ENCODE data around the gene HOXA1.

The HOXA1 gene

DNA sequence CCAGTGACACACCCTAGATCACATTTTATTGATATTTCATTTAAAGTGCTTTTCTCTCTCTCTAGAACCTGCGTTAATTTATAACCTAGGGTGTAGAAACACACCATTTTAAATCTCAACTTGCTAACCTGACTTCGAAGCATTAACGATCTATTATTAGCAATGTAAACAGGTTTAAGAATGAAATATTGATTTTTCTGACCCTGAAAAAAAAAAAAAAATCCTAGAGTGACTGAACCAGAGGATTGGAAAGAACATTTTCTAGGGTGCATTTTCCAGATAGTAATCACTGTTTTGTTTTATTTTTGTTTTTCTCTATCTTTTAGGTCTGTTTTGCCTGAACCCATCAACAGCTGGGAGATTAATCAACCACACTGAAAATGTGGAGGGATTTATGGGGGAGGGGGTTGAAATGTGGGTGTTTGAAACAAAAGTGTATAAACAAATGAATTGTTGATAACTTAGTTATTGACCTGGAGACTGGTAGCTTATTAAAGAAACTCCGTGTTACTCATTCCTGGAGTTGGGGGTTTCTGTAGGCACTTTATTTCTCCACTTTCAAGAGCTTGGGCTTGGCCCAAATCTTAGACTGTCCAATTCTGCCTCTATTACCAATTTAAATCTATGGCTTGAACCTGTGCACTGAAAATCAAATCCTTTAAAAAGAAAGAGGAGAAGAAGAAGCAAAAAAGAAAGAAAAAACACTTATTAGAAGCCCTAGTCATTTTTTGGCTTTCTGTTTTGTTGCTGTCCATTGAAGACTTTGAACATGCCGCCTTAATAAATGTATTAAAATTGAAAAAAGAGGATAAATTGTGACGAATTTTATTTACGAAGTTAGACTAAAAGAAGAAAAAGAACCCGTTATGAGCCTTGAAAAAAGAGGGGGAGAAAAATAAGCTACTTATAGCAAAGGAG, 3.9 kb upstream of the HOXA1 start:
- no peak for ATAC-seq
- TF ChIP-seq, protein P1, sequence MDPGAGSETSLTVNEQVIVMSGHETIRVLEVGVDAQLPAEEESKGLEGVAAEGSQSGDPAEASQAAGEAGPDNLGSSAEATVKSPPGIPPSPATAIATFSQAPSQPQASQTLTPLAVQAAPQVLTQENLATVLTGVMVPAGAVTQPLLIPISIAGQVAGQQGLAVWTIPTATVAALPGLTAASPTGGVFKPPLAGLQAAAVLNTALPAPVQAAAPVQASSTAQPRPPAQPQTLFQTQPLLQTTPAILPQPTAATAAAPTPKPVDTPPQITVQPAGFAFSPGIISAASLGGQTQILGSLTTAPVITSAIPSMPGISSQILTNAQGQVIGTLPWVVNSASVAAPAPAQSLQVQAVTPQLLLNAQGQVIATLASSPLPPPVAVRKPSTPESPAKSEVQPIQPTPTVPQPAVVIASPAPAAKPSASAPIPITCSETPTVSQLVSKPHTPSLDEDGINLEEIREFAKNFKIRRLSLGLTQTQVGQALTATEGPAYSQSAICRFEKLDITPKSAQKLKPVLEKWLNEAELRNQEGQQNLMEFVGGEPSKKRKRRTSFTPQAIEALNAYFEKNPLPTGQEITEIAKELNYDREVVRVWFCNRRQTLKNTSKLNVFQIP (CRISPR knock-in tag; IDR thresholded peaks at IDR 0.05; ENCODE audit: borderline replicate concordance, low read depth), result no peak
- TF ChIP-seq ZFP30 (CRISPR knock-in tag; IDR thresholded peaks at IDR 0.05) (no peak), ZNF8 (CRISPR knock-in tag; IDR thresholded peaks at IDR 0.05) (no peak), RARB (CRISPR knock-in tag; IDR thresholded peaks at IDR 0.05) (no peak)

DNA sequence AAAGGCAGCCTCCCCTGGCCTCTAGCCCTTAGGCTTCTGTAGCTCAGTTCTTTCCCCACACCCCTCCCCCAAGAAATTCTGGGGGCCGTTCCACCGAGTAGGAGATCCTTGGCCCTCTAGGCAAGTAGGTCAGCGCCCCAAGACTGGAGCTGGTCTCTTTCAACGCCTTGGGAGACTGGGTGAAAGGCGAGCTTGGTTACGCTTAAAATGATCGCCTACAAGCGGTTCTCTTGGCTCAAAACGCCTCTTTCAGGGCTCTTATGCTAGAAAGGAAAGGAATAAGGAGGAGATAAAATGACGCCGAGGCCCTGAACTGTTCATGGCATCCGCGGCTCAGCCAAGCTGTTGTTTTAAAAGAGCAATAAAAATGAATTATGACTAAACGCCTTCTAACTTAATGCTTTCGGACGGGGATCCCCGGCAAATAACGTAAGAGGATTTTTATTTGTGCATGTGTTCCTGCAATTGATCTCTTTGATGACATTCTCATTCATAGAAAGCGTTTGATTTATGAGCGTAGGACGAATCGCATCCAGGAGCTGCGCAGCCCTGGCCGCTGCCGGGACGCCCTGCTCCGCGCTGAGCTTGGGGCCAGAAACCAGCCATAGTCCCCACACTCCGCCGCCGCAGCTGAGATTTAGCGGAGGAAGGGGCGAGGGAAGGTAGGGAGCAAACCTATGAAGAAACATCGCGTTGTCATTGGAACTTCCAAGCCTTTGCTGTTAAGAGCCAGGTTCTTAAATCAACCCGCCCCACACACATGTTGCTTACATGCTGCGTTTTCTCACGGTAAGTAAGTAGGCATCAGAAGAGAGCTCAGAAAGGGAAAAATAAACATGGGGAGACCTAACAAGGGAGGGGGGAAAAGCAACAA, 3.0 kb upstream of the HOXA1 start:
- no peak for ATAC-seq
- TF ChIP-seq, protein P2, sequence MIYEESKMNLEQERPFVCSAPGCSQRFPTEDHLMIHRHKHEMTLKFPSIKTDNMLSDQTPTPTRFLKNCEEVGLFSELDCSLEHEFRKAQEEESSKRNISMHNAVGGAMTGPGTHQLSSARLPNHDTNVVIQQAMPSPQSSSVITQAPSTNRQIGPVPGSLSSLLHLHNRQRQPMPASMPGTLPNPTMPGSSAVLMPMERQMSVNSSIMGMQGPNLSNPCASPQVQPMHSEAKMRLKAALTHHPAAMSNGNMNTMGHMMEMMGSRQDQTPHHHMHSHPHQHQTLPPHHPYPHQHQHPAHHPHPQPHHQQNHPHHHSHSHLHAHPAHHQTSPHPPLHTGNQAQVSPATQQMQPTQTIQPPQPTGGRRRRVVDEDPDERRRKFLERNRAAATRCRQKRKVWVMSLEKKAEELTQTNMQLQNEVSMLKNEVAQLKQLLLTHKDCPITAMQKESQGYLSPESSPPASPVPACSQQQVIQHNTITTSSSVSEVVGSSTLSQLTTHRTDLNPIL (CRISPR knock-in tag; IDR thresholded peaks at IDR 0.05; ENCODE audit: low read depth), result no peak
- TF ChIP-seq ISL1 (CRISPR knock-in tag; IDR thresholded peaks at IDR 0.05) (no peak), ZFP30 (CRISPR knock-in tag; IDR thresholded peaks at IDR 0.05) (no peak), RARB (CRISPR knock-in tag; IDR thresholded peaks at IDR 0.05) (no peak)

DNA sequence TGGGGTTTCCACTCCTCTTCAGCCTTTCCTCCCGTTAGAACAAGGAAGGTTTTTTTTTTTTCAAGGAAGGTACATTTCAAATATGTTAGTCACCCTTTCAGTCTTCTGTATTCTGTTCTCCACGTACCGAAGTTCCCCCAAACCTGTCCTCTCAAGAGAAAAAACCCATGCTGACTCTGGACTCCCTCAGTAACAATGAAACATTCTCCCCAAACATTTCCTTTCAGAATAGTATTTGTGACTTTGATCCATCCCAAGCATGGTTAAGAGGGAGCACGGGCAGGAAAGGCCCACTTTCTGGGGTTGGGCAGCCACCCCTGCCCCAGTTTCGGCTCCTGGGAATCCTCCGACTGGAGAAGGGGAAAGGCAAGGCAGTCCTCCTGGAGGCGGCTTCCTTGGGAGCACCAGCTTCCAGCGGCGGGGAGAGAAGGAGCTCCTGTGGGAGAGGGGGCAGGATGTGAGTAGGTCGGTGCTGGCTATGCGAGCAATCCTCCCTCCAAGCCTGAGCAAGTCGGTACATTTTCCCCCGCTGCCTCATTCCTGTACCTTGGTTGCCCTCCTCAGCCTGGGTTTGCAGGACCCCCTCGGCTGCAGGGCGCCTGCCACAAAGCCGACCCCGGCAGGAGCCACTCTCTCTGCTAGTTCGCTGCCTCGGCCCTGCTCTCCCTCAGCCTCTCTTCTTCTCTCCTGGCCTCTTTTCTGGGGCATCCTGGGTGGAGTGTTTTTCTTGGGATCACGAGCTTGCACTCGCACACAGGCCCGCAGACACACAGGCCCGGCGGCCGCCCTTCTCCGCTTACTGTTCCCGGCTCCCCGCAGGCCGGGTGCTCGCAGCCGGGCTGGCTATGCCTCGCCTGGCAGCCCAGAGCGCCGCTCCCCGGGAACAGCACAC, 2.1 kb upstream of the HOXA1 start:
- ATAC-seq, result peak; percentile 39; the same call in 2 of the 3 replicates
- TF ChIP-seq ZNF70 (CRISPR knock-in tag; IDR thresholded peaks at IDR 0.05) (no peak), TCF4 (CRISPR knock-in tag; IDR thresholded peaks at IDR 0.05; ENCODE audit: borderline replicate concordance) (no peak), TOX (CRISPR knock-in tag; IDR thresholded peaks at IDR 0.05; ENCODE audit: borderline replicate concordance) (no peak), BACH2 (CRISPR knock-in tag; IDR thresholded peaks at IDR 0.05; ENCODE audit: borderline replicate concordance) (no peak), ARNTL (CRISPR knock-in tag; IDR thresholded peaks at IDR 0.05; ENCODE audit: borderline replicate concordance, low read depth) (no peak), ZC3H10 (CRISPR knock-in tag; IDR thresholded peaks at IDR 0.05) (no peak), OSR1 (CRISPR knock-in tag; IDR thresholded peaks at IDR 0.05) (no peak), CSDC2 (CRISPR knock-in tag; IDR thresholded peaks at IDR 0.05) (no peak), ZFP3 (CRISPR knock-in tag; IDR thresholded peaks at IDR 0.05) (no peak), ISL1 (CRISPR knock-in tag; IDR thresholded peaks at IDR 0.05) (no peak), ZNF565 (CRISPR knock-in tag; conservative IDR thresholded peaks at IDR 0.05; ENCODE audit: low read depth) (no peak), ZNF8 (CRISPR knock-in tag; IDR thresholded peaks at IDR 0.05) (no peak), GLIS3 (CRISPR knock-in tag; IDR thresholded peaks at IDR 0.05) (no peak), SNAI2 (CRISPR knock-in tag; IDR thresholded peaks at IDR 0.05) (no peak)
- TF ChIP-seq, protein P1 (CRISPR knock-in tag; IDR thresholded peaks at IDR 0.05; ENCODE audit: borderline replicate concordance, low read depth), result no peak
- TF ChIP-seq, protein P3, sequence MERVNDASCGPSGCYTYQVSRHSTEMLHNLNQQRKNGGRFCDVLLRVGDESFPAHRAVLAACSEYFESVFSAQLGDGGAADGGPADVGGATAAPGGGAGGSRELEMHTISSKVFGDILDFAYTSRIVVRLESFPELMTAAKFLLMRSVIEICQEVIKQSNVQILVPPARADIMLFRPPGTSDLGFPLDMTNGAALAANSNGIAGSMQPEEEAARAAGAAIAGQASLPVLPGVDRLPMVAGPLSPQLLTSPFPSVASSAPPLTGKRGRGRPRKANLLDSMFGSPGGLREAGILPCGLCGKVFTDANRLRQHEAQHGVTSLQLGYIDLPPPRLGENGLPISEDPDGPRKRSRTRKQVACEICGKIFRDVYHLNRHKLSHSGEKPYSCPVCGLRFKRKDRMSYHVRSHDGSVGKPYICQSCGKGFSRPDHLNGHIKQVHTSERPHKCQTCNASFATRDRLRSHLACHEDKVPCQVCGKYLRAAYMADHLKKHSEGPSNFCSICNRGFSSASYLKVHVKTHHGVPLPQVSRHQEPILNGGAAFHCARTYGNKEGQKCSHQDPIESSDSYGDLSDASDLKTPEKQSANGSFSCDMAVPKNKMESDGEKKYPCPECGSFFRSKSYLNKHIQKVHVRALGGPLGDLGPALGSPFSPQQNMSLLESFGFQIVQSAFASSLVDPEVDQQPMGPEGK (CRISPR knock-in tag; IDR thresholded peaks at IDR 0.05; ENCODE audit: borderline replicate concordance), result no peak
- TF ChIP-seq, protein P4, sequence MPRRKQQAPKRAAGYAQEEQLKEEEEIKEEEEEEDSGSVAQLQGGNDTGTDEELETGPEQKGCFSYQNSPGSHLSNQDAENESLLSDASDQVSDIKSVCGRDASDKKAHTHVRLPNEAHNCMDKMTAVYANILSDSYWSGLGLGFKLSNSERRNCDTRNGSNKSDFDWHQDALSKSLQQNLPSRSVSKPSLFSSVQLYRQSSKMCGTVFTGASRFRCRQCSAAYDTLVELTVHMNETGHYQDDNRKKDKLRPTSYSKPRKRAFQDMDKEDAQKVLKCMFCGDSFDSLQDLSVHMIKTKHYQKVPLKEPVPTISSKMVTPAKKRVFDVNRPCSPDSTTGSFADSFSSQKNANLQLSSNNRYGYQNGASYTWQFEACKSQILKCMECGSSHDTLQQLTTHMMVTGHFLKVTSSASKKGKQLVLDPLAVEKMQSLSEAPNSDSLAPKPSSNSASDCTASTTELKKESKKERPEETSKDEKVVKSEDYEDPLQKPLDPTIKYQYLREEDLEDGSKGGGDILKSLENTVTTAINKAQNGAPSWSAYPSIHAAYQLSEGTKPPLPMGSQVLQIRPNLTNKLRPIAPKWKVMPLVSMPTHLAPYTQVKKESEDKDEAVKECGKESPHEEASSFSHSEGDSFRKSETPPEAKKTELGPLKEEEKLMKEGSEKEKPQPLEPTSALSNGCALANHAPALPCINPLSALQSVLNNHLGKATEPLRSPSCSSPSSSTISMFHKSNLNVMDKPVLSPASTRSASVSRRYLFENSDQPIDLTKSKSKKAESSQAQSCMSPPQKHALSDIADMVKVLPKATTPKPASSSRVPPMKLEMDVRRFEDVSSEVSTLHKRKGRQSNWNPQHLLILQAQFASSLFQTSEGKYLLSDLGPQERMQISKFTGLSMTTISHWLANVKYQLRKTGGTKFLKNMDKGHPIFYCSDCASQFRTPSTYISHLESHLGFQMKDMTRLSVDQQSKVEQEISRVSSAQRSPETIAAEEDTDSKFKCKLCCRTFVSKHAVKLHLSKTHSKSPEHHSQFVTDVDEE (CRISPR knock-in tag; IDR thresholded peaks at IDR 0.05), result no peak
- TF ChIP-seq, protein P5, sequence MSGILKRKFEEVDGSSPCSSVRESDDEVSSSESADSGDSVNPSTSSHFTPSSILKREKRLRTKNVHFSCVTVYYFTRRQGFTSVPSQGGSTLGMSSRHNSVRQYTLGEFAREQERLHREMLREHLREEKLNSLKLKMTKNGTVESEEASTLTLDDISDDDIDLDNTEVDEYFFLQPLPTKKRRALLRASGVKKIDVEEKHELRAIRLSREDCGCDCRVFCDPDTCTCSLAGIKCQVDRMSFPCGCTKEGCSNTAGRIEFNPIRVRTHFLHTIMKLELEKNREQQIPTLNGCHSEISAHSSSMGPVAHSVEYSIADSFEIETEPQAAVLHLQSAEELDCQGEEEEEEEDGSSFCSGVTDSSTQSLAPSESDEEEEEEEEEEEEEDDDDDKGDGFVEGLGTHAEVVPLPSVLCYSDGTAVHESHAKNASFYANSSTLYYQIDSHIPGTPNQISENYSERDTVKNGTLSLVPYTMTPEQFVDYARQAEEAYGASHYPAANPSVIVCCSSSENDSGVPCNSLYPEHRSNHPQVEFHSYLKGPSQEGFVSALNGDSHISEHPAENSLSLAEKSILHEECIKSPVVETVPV (CRISPR knock-in tag; IDR thresholded peaks at IDR 0.05), result no peak
- TF ChIP-seq, protein P2 (CRISPR knock-in tag; IDR thresholded peaks at IDR 0.05; ENCODE audit: low read depth), result no peak
